GM21526 (cell line): ENCODE results near the gene IST1.

Source experiments
- ATAC-seq: cut with Tn5 transposase; IDR thresholded peaks from one replicate; pipeline ENCODE4 v1.9.1; 2021; ENCODE audit warnings: moderate library complexity; ENCODE audit not compliant: unreplicated experiment, low FRiP score

IST1 gene

GRCh38 chr16:71915350-71915749 is 20.0 kb downstream of the IST1 start:
- ATAC-seq: no peak

GRCh38 chr16:71916397-71916920 is 21.1 kb downstream of the IST1 start:
- ATAC-seq: no peak

- no peak for ATAC-seq
Measured at GRCh38 chr16:71917900-71918299, 22.6 kb downstream of the IST1 start.

GRCh38 chr16:71919035-71919434 is 23.7 kb downstream of the IST1 start:
- ATAC-seq: no peak

- ATAC-seq: no peak
Measured at GRCh38 chr16:71920658-71921057, 25.3 kb downstream of the IST1 start.

- no peak for ATAC-seq
Measured at GRCh38 chr16:71923941-71924690, 28.8 kb downstream of the IST1 start.

- no peak for ATAC-seq
Measured at GRCh38 chr16:71924710-71925109, 29.4 kb downstream of the IST1 start.

- no peak for ATAC-seq
Measured at GRCh38 chr16:71927383-71927782, 32.1 kb downstream of the IST1 start.

GRCh38 chr16:71927787-71928186 is 32.5 kb downstream of the IST1 start:
- ATAC-seq: no peak

- no peak for ATAC-seq
Measured at GRCh38 chr16:71929048-71929447, 33.7 kb downstream of the IST1 start.

GRCh38 chr16:71930013-71930563 is 34.8 kb downstream of the IST1 start:
- no peak for ATAC-seq

- no peak for ATAC-seq
Measured at GRCh38 chr16:71931001-71931400, 35.7 kb downstream of the IST1 start.

- ATAC-seq: no peak
Measured at GRCh38 chr16:71931599-71931998, 36.3 kb downstream of the IST1 start.

GRCh38 chr16:71933017-71933416 is 37.7 kb downstream of the IST1 start:
- no peak for ATAC-seq

GRCh38 chr16:71933913-71934695 is 38.8 kb downstream of the IST1 start:
- ATAC-seq: no peak

GRCh38 chr16:71937868-71938510 is 42.7 kb downstream of the IST1 start:
- ATAC-seq: no peak

- no peak for ATAC-seq
Measured at GRCh38 chr16:71943887-71944286, 48.6 kb downstream of the IST1 start.

GRCh38 chr16:71945616-71946015 is 50.3 kb downstream of the IST1 start:
- ATAC-seq: no peak

GRCh38 chr16:71952825-71953224 is 57.5 kb downstream of the IST1 start:
- ATAC-seq: no peak

GRCh38 chr16:71954180-71954579 is 58.8 kb downstream of the IST1 start:
- ATAC-seq: no peak

GRCh38 chr16:71954699-71955195 is 59.4 kb downstream of the IST1 start:
- no peak for ATAC-seq
